H1 (cell line): ENCODE results near the gene B3GALT6. TPM values are rescaled to one million over a fixed set of nuclear protein-coding genes. Genes with fewer than 3 reads are reported as not detected.

Source experiments
- CTCF ChIP-seq, 3 experiments: IDR thresholded peaks; 1 replicate in 2 of 3; 2 replicates in 1 of 3; pipeline versions ENCODE4 v1.5.1 to v1.6.1; 2011; ENCODE audit warnings: low read length in 3 of 3, mild to moderate bottlenecking in 3 of 3, inconsistent platforms in 2 of 3, low read depth in 1 of 3, moderate library complexity in 1 of 3; ENCODE audit not compliant: insufficient read depth in 1 of 3; ENCODE audit errors: control extremely low read depth in 1 of 3
- KDM5A ChIP-seq: fragments of 200-600 bp; IDR thresholded peaks from 2 replicates; pipeline ENCODE4 v1.7.1; 2012; ENCODE audit warnings: mild to moderate bottlenecking, low read length, inconsistent platforms, mixed read lengths
- polyA plus RNA-seq, 7 experiments: library from polyadenylated mRNA; depleted of rRNA in 3 of 7; stranded (reverse) in 5 of 7; unstranded in 2 of 7; fragments of >200 nt in 5 of 7; fragments of 200-250 nt in 2 of 7; gene quantifications; 1 replicate in 5 of 7; 2 replicates in 1 of 7; 4 replicates in 1 of 7; pipeline versions ENCODE4 v1.2.1 to v1.2.3, GENCODE V29; 2011 to 2013; ENCODE audit warnings: missing spikeins in 2 of 7, mixed read lengths in 2 of 7
- total RNA-seq: library from RNA; stranded (reverse); fragmentation: NEBNext Ultra II Directional; extraction: Animal tissue kit (Norgen Biotek cat#: 25700); gene quantifications from 2 replicates; pipeline ENCODE4 v1.2.1, GENCODE V29; 2021
- TF ChIP-seq, protein P1 (sequence below): fragments of 300-600 bp; sonication (generic); IDR thresholded peaks from 2 replicates; pipeline ENCODE4 v1.7.1; 2012; ENCODE audit warnings: low read length, moderate library complexity, mild to moderate bottlenecking, inconsistent platforms; ENCODE audit not compliant: insufficient replicate concordance

Gene B3GALT6
- total and polyA plus RNA-seq, 2 of the 8 experiments (the other 6 are each of a cell fraction or from before 2014, with no cell fraction given): 18.4 to 20.4 TPM

DNA sequence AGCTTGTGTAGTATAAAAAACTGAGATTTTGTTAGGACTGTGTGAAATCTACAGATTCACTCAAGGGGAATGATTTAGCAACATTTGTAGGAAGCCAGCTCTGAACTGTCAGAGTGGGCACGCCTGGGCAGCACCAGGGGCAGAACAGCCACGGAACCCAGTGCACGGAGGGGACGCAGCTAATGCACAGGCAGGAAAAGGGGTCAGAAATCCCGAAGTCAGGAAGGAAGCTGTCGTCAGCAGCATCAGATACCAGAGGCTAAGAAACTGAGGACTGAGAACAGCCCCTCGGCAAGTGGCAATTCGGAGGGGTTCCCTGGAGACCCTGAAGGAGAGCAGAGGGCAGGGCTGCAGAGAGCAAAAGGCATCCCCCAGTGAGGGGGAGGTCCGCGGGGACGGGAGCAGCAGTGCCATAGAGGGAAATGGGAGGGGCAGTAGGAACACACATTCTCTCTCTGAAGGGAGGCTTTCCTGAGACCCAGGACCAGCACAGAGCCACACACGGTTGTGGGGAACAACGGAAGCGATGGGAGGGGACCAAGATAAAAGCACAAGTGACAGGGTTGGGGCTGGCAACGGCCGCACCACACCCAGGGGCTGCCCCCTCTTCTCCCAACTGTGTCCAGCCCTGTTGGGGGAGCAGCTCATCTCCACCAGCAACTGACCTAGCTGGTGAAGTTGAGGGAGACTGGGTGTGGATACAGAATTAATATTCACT, 29.0 kb downstream of the B3GALT6 start (continued):
- TF ChIP-seq, protein P1, sequence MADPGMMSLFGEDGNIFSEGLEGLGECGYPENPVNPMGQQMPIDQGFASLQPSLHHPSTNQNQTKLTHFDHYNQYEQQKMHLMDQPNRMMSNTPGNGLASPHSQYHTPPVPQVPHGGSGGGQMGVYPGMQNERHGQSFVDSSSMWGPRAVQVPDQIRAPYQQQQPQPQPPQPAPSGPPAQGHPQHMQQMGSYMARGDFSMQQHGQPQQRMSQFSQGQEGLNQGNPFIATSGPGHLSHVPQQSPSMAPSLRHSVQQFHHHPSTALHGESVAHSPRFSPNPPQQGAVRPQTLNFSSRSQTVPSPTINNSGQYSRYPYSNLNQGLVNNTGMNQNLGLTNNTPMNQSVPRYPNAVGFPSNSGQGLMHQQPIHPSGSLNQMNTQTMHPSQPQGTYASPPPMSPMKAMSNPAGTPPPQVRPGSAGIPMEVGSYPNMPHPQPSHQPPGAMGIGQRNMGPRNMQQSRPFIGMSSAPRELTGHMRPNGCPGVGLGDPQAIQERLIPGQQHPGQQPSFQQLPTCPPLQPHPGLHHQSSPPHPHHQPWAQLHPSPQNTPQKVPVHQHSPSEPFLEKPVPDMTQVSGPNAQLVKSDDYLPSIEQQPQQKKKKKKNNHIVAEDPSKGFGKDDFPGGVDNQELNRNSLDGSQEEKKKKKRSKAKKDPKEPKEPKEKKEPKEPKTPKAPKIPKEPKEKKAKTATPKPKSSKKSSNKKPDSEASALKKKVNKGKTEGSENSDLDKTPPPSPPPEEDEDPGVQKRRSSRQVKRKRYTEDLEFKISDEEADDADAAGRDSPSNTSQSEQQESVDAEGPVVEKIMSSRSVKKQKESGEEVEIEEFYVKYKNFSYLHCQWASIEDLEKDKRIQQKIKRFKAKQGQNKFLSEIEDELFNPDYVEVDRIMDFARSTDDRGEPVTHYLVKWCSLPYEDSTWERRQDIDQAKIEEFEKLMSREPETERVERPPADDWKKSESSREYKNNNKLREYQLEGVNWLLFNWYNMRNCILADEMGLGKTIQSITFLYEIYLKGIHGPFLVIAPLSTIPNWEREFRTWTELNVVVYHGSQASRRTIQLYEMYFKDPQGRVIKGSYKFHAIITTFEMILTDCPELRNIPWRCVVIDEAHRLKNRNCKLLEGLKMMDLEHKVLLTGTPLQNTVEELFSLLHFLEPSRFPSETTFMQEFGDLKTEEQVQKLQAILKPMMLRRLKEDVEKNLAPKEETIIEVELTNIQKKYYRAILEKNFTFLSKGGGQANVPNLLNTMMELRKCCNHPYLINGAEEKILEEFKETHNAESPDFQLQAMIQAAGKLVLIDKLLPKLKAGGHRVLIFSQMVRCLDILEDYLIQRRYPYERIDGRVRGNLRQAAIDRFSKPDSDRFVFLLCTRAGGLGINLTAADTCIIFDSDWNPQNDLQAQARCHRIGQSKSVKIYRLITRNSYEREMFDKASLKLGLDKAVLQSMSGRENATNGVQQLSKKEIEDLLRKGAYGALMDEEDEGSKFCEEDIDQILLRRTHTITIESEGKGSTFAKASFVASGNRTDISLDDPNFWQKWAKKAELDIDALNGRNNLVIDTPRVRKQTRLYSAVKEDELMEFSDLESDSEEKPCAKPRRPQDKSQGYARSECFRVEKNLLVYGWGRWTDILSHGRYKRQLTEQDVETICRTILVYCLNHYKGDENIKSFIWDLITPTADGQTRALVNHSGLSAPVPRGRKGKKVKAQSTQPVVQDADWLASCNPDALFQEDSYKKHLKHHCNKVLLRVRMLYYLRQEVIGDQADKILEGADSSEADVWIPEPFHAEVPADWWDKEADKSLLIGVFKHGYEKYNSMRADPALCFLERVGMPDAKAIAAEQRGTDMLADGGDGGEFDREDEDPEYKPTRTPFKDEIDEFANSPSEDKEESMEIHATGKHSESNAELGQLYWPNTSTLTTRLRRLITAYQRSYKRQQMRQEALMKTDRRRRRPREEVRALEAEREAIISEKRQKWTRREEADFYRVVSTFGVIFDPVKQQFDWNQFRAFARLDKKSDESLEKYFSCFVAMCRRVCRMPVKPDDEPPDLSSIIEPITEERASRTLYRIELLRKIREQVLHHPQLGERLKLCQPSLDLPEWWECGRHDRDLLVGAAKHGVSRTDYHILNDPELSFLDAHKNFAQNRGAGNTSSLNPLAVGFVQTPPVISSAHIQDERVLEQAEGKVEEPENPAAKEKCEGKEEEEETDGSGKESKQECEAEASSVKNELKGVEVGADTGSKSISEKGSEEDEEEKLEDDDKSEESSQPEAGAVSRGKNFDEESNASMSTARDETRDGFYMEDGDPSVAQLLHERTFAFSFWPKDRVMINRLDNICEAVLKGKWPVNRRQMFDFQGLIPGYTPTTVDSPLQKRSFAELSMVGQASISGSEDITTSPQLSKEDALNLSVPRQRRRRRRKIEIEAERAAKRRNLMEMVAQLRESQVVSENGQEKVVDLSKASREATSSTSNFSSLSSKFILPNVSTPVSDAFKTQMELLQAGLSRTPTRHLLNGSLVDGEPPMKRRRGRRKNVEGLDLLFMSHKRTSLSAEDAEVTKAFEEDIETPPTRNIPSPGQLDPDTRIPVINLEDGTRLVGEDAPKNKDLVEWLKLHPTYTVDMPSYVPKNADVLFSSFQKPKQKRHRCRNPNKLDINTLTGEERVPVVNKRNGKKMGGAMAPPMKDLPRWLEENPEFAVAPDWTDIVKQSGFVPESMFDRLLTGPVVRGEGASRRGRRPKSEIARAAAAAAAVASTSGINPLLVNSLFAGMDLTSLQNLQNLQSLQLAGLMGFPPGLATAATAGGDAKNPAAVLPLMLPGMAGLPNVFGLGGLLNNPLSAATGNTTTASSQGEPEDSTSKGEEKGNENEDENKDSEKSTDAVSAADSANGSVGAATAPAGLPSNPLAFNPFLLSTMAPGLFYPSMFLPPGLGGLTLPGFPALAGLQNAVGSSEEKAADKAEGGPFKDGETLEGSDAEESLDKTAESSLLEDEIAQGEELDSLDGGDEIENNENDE: no peak
- TF ChIP-seq KDM5A: no peak
- no peak for TF ChIP-seq CTCF (IDR thresholded peaks at IDR 0.05; ENCODE audit: control extremely low read depth in 1 of 3, insufficient read depth in 1 of 3, low read depth in 1 of 3, low read length in 3 of 3)
- TF ChIP-seq, all 59 proteins: peak for 0
